Gastrocnemius medialis (tissue), 4 donors: ENCODE measurements around the gene MEP1A. TPM values are rescaled to one million over a fixed set of nuclear protein-coding genes. Genes with fewer than 3 reads are reported as not detected.

ENCODE experiments used
- ATAC-seq, 2 donors: fragments of 150-250 bp; one replicate each; pipeline ENCODE4 v1.9.1; 2016
- DNase-seq, 2 donors: peaks; one replicate each; pipeline ENCODE4 v3.0.0-alpha.2; 2019
- H3K27ac ChIP-seq, 4 donors: fragments of 200-600 bp; sonication (generic); 1 replicate in 1 of 4; 2 replicates in 3 of 4; pipeline ENCODE4 v1.5.1; 2016 to 2018; ENCODE audit warnings: mild to moderate bottlenecking in 2 of 4, moderate library complexity in 1 of 4
- H3K27me3 ChIP-seq, 3 donors: fragments of 200-600 bp; sonication (generic) in 2 of 3; 1 replicate in 1 of 3; 2 replicates in 2 of 3; pipeline versions ENCODE4 v1.5.1 to v1.6.0; 2016 to 2019; ENCODE audit warnings: mild to moderate bottlenecking in 1 of 3, moderate library complexity in 1 of 3
- H3K36me3 ChIP-seq, 2 donors: fragments of 200-600 bp; sonication (generic) in 1 of 2; one replicate each; pipeline ENCODE4 v1.5.1; 2017 to 2018
- H3K4me1 ChIP-seq, 2 donors: fragments of 200-600 bp; sonication (generic) in 1 of 2; one replicate each; pipeline ENCODE4 v1.5.1; 2016 to 2017; ENCODE audit warnings: mild to moderate bottlenecking in 2 of 2
- H3K4me3 ChIP-seq, 4 donors: fragments of 200-600 bp; sonication (generic) in 3 of 4; 1 replicate in 1 of 4; 2 replicates in 3 of 4; pipeline ENCODE4 v1.5.1; 2016 to 2019; ENCODE audit warnings: mild to moderate bottlenecking in 2 of 4
- H3K9me3 ChIP-seq, 3 donors: fragments of 200-600 bp; sonication (generic) in 2 of 3; 1 replicate in 1 of 3; 2 replicates in 2 of 3; pipeline ENCODE4 v1.5.1; 2016 to 2019
- POLR2A ChIP-seq, 2 donors: fragments of 450-650 bp; IDR thresholded peaks; one replicate each; pipeline ENCODE4 v1.6.1; 2017; ENCODE audit warnings: antibody characterized with exemption in 2 of 2, mild to moderate bottlenecking in 2 of 2, moderate library complexity in 2 of 2
- in situ Hi-C, 4 donors: fragments of 200-750 bp; cut with MboI; loops; one replicate each; pipeline versions ENCODE4 v1.15.0 to v1.8.0; 2017; ENCODE audit warnings: low sequenced_read_pairs in 4 of 4
- intact Hi-C: fragments of 100-400 bp; cut with DNase I; formaldehyde crosslinking; loops from one replicate; pipeline ENCODE4 v1.15.1; 2023; ENCODE audit warnings: low total_unique reads
- total RNA-seq, 4 donors: library from RNA; depleted of rRNA; stranded (reverse); fragments of >200 nt; gene quantifications; one replicate each; pipeline versions ENCODE4 v1.1.0 to v1.2.3, GENCODE V29; 2016
- TF ChIP-seq, protein P1 (sequence below), 5 experiments: fragments of 450-650 bp in 3 of 5; fragments of 200-600 bp in 2 of 5; sonication (generic) in 2 of 5; IDR thresholded peaks in 4 of 5; conservative IDR thresholded peaks in 1 of 5; 1 replicate in 4 of 5; 2 replicates in 1 of 5; pipeline ENCODE4 v1.5.1; 2016 to 2019; ENCODE audit warnings: antibody characterized with exemption in 5 of 5, mild to moderate bottlenecking in 3 of 5, moderate library complexity in 3 of 5

MEP1A gene
- total RNA-seq, 4 donors from 2014 or later: 1.00 TPM; not detected in 3

- no peaks in the 10 kb centered on the region for H3K4me1 ChIP-seq
- no peak for ATAC-seq
- no peaks in the 10 kb centered on the region for H3K27me3 ChIP-seq
- H3K27ac ChIP-seq: no peak overlapping the region
- TF ChIP-seq, protein P1, sequence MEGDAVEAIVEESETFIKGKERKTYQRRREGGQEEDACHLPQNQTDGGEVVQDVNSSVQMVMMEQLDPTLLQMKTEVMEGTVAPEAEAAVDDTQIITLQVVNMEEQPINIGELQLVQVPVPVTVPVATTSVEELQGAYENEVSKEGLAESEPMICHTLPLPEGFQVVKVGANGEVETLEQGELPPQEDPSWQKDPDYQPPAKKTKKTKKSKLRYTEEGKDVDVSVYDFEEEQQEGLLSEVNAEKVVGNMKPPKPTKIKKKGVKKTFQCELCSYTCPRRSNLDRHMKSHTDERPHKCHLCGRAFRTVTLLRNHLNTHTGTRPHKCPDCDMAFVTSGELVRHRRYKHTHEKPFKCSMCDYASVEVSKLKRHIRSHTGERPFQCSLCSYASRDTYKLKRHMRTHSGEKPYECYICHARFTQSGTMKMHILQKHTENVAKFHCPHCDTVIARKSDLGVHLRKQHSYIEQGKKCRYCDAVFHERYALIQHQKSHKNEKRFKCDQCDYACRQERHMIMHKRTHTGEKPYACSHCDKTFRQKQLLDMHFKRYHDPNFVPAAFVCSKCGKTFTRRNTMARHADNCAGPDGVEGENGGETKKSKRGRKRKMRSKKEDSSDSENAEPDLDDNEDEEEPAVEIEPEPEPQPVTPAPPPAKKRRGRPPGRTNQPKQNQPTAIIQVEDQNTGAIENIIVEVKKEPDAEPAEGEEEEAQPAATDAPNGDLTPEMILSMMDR (IDR thresholded peaks at IDR 0.05 in 4 of 5, conservative IDR thresholded peaks at IDR 0.05 in 1 of 5): no peak
- TF ChIP-seq POLR2A (IDR thresholded peaks at IDR 0.05): no peak
- DNase-seq: no peak
- no peak overlapping the region for H3K4me3 ChIP-seq
- in situ Hi-C loops (no loop called here), intact Hi-C loops (no loop called here)
- no peaks in the 10 kb centered on the region for H3K9me3 ChIP-seq
- H3K36me3 ChIP-seq: no peaks in the 10 kb centered on the region
Observed at GRCh38 chr6:46888031-46888430, 94.8 kb downstream of the MEP1A start.

DNA sequence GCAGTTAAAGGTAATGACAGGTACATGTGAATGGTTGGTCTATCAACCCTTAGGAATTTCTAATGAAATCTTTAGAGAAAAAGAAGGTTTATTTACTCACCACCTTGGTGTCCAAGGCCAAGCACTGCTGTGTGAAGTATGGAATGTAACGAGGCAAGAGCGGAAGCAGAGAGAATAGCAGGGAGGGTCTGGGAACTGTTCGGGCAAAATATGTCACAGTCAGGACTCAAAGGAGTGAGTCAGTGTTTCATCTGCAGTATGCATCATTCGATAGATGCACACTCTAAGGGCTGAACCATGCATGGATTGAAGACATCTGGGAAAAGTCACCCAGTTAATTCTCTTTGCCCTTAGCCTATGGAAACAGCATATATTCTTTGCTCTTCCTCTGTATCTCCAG lies 95.4 kb downstream of the MEP1A start:
- Histone ChIP-seq H3K4me1 (no peaks in the 10 kb centered on the region), H3K27me3 (no peaks in the 10 kb centered on the region), H3K36me3 (no peaks in the 10 kb centered on the region), H3K27ac (no peak overlapping the region), H3K4me3 (no peak overlapping the region), H3K9me3 (no peaks in the 10 kb centered on the region)
- DNase-seq (no peak), ATAC-seq (no peak)
- in situ Hi-C loops: no loop called here
- TF ChIP-seq, protein P1 (IDR thresholded peaks at IDR 0.05 in 4 of 5, conservative IDR thresholded peaks at IDR 0.05 in 1 of 5): no peak
- no peak for TF ChIP-seq POLR2A (IDR thresholded peaks at IDR 0.05)
- intact Hi-C loops: no loop called here

Other genes with a start within 250 kb of the MEP1A start
- 1 to 10 TPM in 2 of 4 donors, under 1 TPM in 2; 0.24 to 3.8 (median 1.0) TPM for gene CYP39A1, start 140.6 kb upstream of the MEP1A start, total RNA-seq
- 10 to 100 TPM in 1 of 4 donors, 1 to 10 TPM in 2, under 1 TPM in 1; 0.56 to 24.2 (median 6.5) TPM for gene SLC25A27, start 140.4 kb upstream of the MEP1A start, total RNA-seq
- gene TDRD6, start 105.5 kb upstream of the MEP1A start, total RNA-seq: 1 to 10 TPM in 1 of 4 donors, under 1 TPM in 3; 0.03 to 1.7 (median 0.07) TPM
- not detected for gene PLA2G7, start 58.0 kb upstream of the MEP1A start, total RNA-seq
- gene ANKRD66, start 46.5 kb upstream of the MEP1A start, total RNA-seq: not detected
- gene ADGRF5, start 128.5 kb downstream of the MEP1A start, total RNA-seq: 10 to 100 TPM; 27.6 to 49.2 (median 41.0) TPM
- gene ADGRF1, start 248.9 kb downstream of the MEP1A start, total RNA-seq: not detected